OCI-LY7 (cell line): ENCODE measurements around the gene PCDHGA1. TPM values are rescaled to one million over a fixed set of nuclear protein-coding genes. Genes with fewer than 3 reads are reported as not detected.
"Not testable (repeated sequence)": the region's sequence is repeated elsewhere in the genome, so short reads cannot be mapped to it uniquely, and the experiment has no call there.

Source experiments
- BruUV-seq: library from RNA; stranded (reverse); fragments of 400-500 nt; replicated peaks from 2 replicates; lab custom pipeline; 2021; lab: Mats Ljungman, UMichigan
- CTCF ChIA-PET: fragments of 300-600 bp; sonication (Branson Sonifier 250); formaldehyde crosslinking; loops from one replicate; lab custom pipeline; 2022; ENCODE audit warnings: antibody characterized with exemption; ENCODE audit not compliant: unreplicated experiment; lab: Charles Lee
- POLR2A ChIA-PET: fragments of 300-600 bp; sonication (Branson Sonifier 250); formaldehyde crosslinking; loops from one replicate; lab custom pipeline; 2022; ENCODE audit warnings: antibody characterized with exemption; lab: Charles Lee
- DNase-seq: peaks from one replicate; pipeline ENCODE4 v3.0.0-alpha.2; 2015; ENCODE audit warnings: low spot score
- H2AFZ ChIP-seq: fragments of 200-600 bp; sonication (generic), shearing (Covaris generic); 2 replicates; pipeline ENCODE4 v1.6.1; 2014; ENCODE audit warnings: mild to moderate bottlenecking, antibody characterized with exemption, low read length, moderate library complexity
- H3K27ac ChIP-seq: fragments of 200-600 bp; sonication (generic); 2 replicates; pipeline ENCODE4 v1.5.1; 2014; ENCODE audit warnings: mixed run types, low read depth, mild to moderate bottlenecking, moderate library complexity, low read length, inconsistent platforms; ENCODE audit not compliant: poor library complexity, severe bottlenecking
- H3K36me3 ChIP-seq: fragments of 200-600 bp; sonication (generic); 2 replicates; pipeline ENCODE4 v1.6.1; 2014; ENCODE audit warnings: mild to moderate bottlenecking, antibody characterized with exemption, low read length, moderate library complexity, mixed read lengths; ENCODE audit not compliant: insufficient read depth
- H3K4me1 ChIP-seq: fragments of 200-600 bp; sonication (generic); 2 replicates; pipeline ENCODE4 v1.5.1; 2014; ENCODE audit warnings: mild to moderate bottlenecking, low read length; ENCODE audit not compliant: insufficient read depth, poor library complexity, severe bottlenecking
- H3K4me2 ChIP-seq: fragments of 200-600 bp; sonication (generic); 2 replicates; pipeline ENCODE4 v1.6.1; 2014; ENCODE audit warnings: mild to moderate bottlenecking, low read length
- H3K4me3 ChIP-seq: fragments of 200-600 bp; sonication (generic); 2 replicates; pipeline ENCODE4 v1.5.1; 2014; ENCODE audit warnings: mild to moderate bottlenecking, low read depth, low read length; ENCODE audit not compliant: poor library complexity, severe bottlenecking
- H3K79me2 ChIP-seq: fragments of 200-600 bp; sonication (generic); 2 replicates; pipeline ENCODE4 v1.6.1; 2016; ENCODE audit warnings: low read depth, mild to moderate bottlenecking, low read length, moderate library complexity, mixed read lengths; ENCODE audit not compliant: insufficient read depth
- H3K9me2 ChIP-seq: fragments of 200-600 bp; sonication (generic); 2 replicates; pipeline ENCODE4 v1.6.1; 2016; ENCODE audit warnings: mild to moderate bottlenecking, low read length, mixed read lengths; ENCODE audit not compliant: insufficient read depth
- H3K9me3 ChIP-seq: fragments of 200-600 bp; sonication (generic); 2 replicates; pipeline ENCODE4 v1.6.1; 2014; ENCODE audit warnings: mild to moderate bottlenecking, mixed run types, low read length, mixed read lengths
- H4K20me1 ChIP-seq: fragments of 200-600 bp; sonication (generic); 2 replicates; pipeline ENCODE4 v1.6.1; 2014; ENCODE audit warnings: mild to moderate bottlenecking, antibody characterized with exemption, low read length, moderate library complexity, mixed read lengths; ENCODE audit not compliant: insufficient read depth
- CTCF ChIP-seq: fragments of 200-600 bp; sonication (generic); conservative IDR thresholded peaks from 2 replicates; pipeline ENCODE4 v1.5.1; 2014; ENCODE audit warnings: mild to moderate bottlenecking, antibody characterized with exemption, low read length, moderate library complexity, mixed read lengths
- EZH2phosphoT487 ChIP-seq: fragments of 200-600 bp; sonication (generic); IDR thresholded peaks from 2 replicates; pipeline ENCODE4 v1.6.1; 2018; ENCODE audit warnings: low read depth, borderline replicate concordance, mild to moderate bottlenecking, mixed run types, antibody characterized with exemption, low read length, moderate library complexity, mixed read lengths
- intact Hi-C: fragments of 100-400 bp; cut with micrococcal nuclease; formaldehyde crosslinking; loops from one replicate; pipeline ENCODE4 v1.10.0; 2022; ENCODE audit not compliant: unreplicated experiment
- total RNA-seq, 2 experiments: library from RNA; depleted of rRNA in 1 of 2; stranded (reverse); fragments of >200 nt in 1 of 2; shearing (Covaris generic) in 1 of 2; gene quantifications; 2 replicates each; pipeline ENCODE4 v1.2.3, GENCODE V29; 2014 to 2022

The PCDHGA1 gene
- total RNA-seq, 2 experiments from 2014 or later, result 1.3 to 1.9 TPM

GRCh38 chr5:141303756-141304155 lies 26.6 kb upstream of the PCDHGA1 start, which contains the start of gene SLC25A2:
SLC25A2 (minus strand) TSS chr5:141304049; CDS start chr5:141303865, 184 bp downstream.
- intact Hi-C loops, result no loop called here
- no peak within 1 kb of the TSS for H3K27ac ChIP-seq
- no peak for DNase-seq
- TF ChIP-seq CTCF (no peak), EZH2phosphoT487 (no peak)
- H3K4me3 ChIP-seq, result no peak within 1 kb of the TSS
- H3K4me1 ChIP-seq, result no peaks in the 10 kb centered on the region
- no peak within 1 kb of the TSS for H2AFZ ChIP-seq
- POLR2A ChIA-PET, result interaction anchor here (0.6 kb wide), 1 partner anchor 30 kb away, joined by 3 read pairs; no protein-coding TSS in a partner anchor
- H3K36me3 ChIP-seq, result no peaks in the 10 kb centered on the region
- no peaks in the 10 kb centered on the region for H4K20me1 ChIP-seq
- no peak within 1 kb of the TSS for H3K4me2 ChIP-seq
- BruUV-seq, result no TSS peak
- H3K9me2 ChIP-seq, result no peaks in the 10 kb centered on the region
- 0 out of 2 replicates have a peak, but pooled peaks cover 7% of the 10 kb centered on the region for H3K9me3 ChIP-seq
- no peaks in the 10 kb centered on the region for H3K79me2 ChIP-seq
- CTCF ChIA-PET, result no interaction called here

GRCh38 chr5:141306630-141307029 lies 23.7 kb upstream of the PCDHGA1 start:
- BruUV-seq, result no TSS peak
- Histone ChIP-seq H4K20me1 (no peaks in the 10 kb centered on the region), H3K4me1 (no peaks in the 10 kb centered on the region), H3K4me3 (no peak overlapping the region), H3K4me2 (no peak overlapping the region), H3K9me2 (no peaks in the 10 kb centered on the region), H3K36me3 (peaks cover 5% of the 10 kb centered on the region; the same call in 1 of the 2 replicates), H3K79me2 (no peaks in the 10 kb centered on the region), H3K27ac (no peak overlapping the region), H2AFZ (no peak overlapping the region), H3K9me3 (0 out of 2 replicates have a peak, but pooled peaks cover 7% of the 10 kb centered on the region)
- DNase-seq, result no peak
- ChIA-PET CTCF (no interaction called here), POLR2A (interaction anchor here (1.1 kb wide), 1 partner anchor 13 kb away, joined by 3 read pairs; the partner anchor contains the start of gene TAF7)
- TF ChIP-seq EZH2phosphoT487, result no peak
- no peak for TF ChIP-seq CTCF
- intact Hi-C loops, result no loop called here

- intact Hi-C loops, result no loop called here
- BruUV-seq, result no TSS peak
- POLR2A ChIA-PET, result no interaction called here
- Histone ChIP-seq H3K9me2 (no peaks in the 10 kb centered on the region), H3K79me2 (peaks cover 54% of the 10 kb centered on the region), H3K4me1 (peaks cover 7% of the 10 kb centered on the region), H3K4me3 (no peak overlapping the region), H2AFZ (no peak overlapping the region), H3K36me3 (peaks cover 73% of the 10 kb centered on the region), H3K4me2 (no peak overlapping the region), H4K20me1 (no peaks in the 10 kb centered on the region), H3K9me3 (peaks cover 37% of the 10 kb centered on the region), H3K27ac (no peak overlapping the region)
- CTCF ChIA-PET, result no interaction called here
- DNase-seq, result no peak
- TF ChIP-seq CTCF (no peak), EZH2phosphoT487 (no peak)
Observed at GRCh38 chr5:141313711-141314110, 16.6 kb upstream of the PCDHGA1 start.

GRCh38 chr5:141316963-141317362 lies 13.4 kb upstream of the PCDHGA1 start:
- H4K20me1 ChIP-seq, H3K4me3 ChIP-seq, DNase-seq, H3K27ac ChIP-seq, H3K4me2 ChIP-seq, BruUV-seq, POLR2A ChIA-PET, H3K9me2 ChIP-seq, intact Hi-C loops, H2AFZ ChIP-seq, CTCF ChIA-PET: not testable (repeated sequence)
- Histone ChIP-seq H3K36me3 (peaks cover 83% of the 10 kb centered on the region), H3K79me2 (peaks cover 80% of the 10 kb centered on the region), H3K4me1 (peaks cover 28% of the 10 kb centered on the region), H3K9me3 (peaks cover 51% of the 10 kb centered on the region)
